Naive thymus-derived CD4-positive, alpha-beta T cell (primary cell): ENCODE data around the gene KCNN4. TPM values are rescaled to one million over a fixed set of nuclear protein-coding genes. Genes with fewer than 3 reads are reported as not detected.

Experiments
- ATAC-seq: fragments of 150-1000 bp; cut with Tn5 transposase; 2 replicates; pipeline ENCODE4 v1.10.0; 2021; ENCODE audit warnings: mild to moderate bottlenecking, moderate library complexity
- CTCF ChIA-PET: fragments of 350-600 bp; sonication (Branson Sonifier 250); formaldehyde crosslinking; loops from one replicate; lab custom pipeline; 2021; ENCODE audit warnings: antibody characterized with exemption; lab: Charles Lee
- POLR2A ChIA-PET: fragments of 350-600 bp; sonication (Branson Sonifier 250); formaldehyde crosslinking; loops from one replicate; lab custom pipeline; 2021; ENCODE audit warnings: antibody characterized with exemption, inconsistent platforms; lab: Charles Lee
- DNase-seq, 9 donors: peaks; one replicate each; pipeline versions ENCODE4 v3.0.0 to v3.0.0-alpha.2; 2020 to 2022; ENCODE audit warnings: mixed read lengths in 1 of 9
- H3K27ac ChIP-seq: one replicate; pipeline ENCODE4 v1.7.0; 2013; ENCODE audit warnings: mild to moderate bottlenecking, low read depth, low read length, moderate library complexity
- H3K27me3 ChIP-seq, 2 donors: one replicate each; pipeline ENCODE4 v1.7.0; 2013; ENCODE audit warnings: low read length in 2 of 2, mild to moderate bottlenecking in 2 of 2, moderate library complexity in 2 of 2; ENCODE audit not compliant: control insufficient read depth in 2 of 2, insufficient read depth in 2 of 2
- H3K36me3 ChIP-seq, 3 experiments: 1 replicate in 2 of 3; 2 replicates in 1 of 3; pipeline ENCODE4 v1.7.0; 2013; ENCODE audit warnings: low read length in 3 of 3, mild to moderate bottlenecking in 3 of 3, moderate library complexity in 1 of 3; ENCODE audit not compliant: insufficient read depth in 3 of 3, control insufficient read depth in 2 of 3
- H3K4me1 ChIP-seq, 2 donors: one replicate each; pipeline ENCODE4 v1.7.0; 2013; ENCODE audit warnings: low read length in 2 of 2, mild to moderate bottlenecking in 2 of 2, moderate library complexity in 1 of 2; ENCODE audit not compliant: control insufficient read depth in 2 of 2, insufficient read depth in 2 of 2
- H3K4me3 ChIP-seq: 2 replicates; pipeline ENCODE4 v1.7.0; 2013; ENCODE audit warnings: mild to moderate bottlenecking, low read length
- H3K9me3 ChIP-seq, 3 experiments: 1 replicate in 2 of 3; 2 replicates in 1 of 3; pipeline ENCODE4 v1.7.0; 2013; ENCODE audit warnings: low read length in 3 of 3; ENCODE audit not compliant: control insufficient read depth in 2 of 3
- H3K27ac Mint-ChIP-seq, 9 donors: one replicate each; pipeline ENCODE4 v1.8.0; 2020 to 2022; ENCODE audit warnings: mixed read lengths in 9 of 9, mild to moderate bottlenecking in 8 of 9, moderate library complexity in 5 of 9, inconsistent platforms in 2 of 9
- H3K27me3 Mint-ChIP-seq, 5 donors: one replicate each; pipeline ENCODE4 v1.8.0; 2021 to 2022; ENCODE audit warnings: mixed read lengths in 5 of 5, mild to moderate bottlenecking in 1 of 5
- H3K36me3 Mint-ChIP-seq, 5 donors: one replicate each; pipeline ENCODE4 v1.8.0; 2020 to 2022; ENCODE audit warnings: mixed read lengths in 5 of 5, mild to moderate bottlenecking in 3 of 5, inconsistent platforms in 1 of 5
- H3K4me1 Mint-ChIP-seq, 7 donors: one replicate each; pipeline ENCODE4 v1.8.0; 2020 to 2022; ENCODE audit warnings: mixed read lengths in 7 of 7, mild to moderate bottlenecking in 3 of 7, inconsistent platforms in 1 of 7
- H3K4me3 Mint-ChIP-seq, 10 donors: one replicate each; pipeline ENCODE4 v1.8.0; 2020 to 2022; ENCODE audit warnings: mild to moderate bottlenecking in 10 of 10, mixed read lengths in 10 of 10, moderate library complexity in 6 of 10, inconsistent platforms in 2 of 10
- H3K9me3 Mint-ChIP-seq, 11 donors: one replicate each; pipeline ENCODE4 v1.8.0; 2020 to 2022; ENCODE audit warnings: mixed read lengths in 11 of 11, mild to moderate bottlenecking in 4 of 11, inconsistent platforms in 1 of 11, moderate library complexity in 1 of 11
- intact Hi-C, 2 donors: fragments of 100-400 bp; cut with micrococcal nuclease; formaldehyde crosslinking; loops; one replicate each; pipeline ENCODE4 v1.15.1; 2023
- polyA plus RNA-seq, 2 donors: library from polyadenylated mRNA; unstranded; fragments of 300-500 nt; fragmentation: Illumina TruSeq; gene quantifications; one replicate each; pipeline ENCODE4 v1.2.3, GENCODE V29; 2021
- total RNA-seq, 6 experiments: library from RNA in 5 of 6; stranded (reverse) in 5 of 6; gene quantifications; 1 replicate in 5 of 6; 2 replicates in 1 of 6; pipeline ENCODE4 v1.2.3 and lab custom pipeline; 2021 to 2026

KCNN4 gene
- total and polyA plus RNA-seq, 7 experiments from 2014 or later, result 8.1 to 53.4 (median 17.3) TPM

DNA sequence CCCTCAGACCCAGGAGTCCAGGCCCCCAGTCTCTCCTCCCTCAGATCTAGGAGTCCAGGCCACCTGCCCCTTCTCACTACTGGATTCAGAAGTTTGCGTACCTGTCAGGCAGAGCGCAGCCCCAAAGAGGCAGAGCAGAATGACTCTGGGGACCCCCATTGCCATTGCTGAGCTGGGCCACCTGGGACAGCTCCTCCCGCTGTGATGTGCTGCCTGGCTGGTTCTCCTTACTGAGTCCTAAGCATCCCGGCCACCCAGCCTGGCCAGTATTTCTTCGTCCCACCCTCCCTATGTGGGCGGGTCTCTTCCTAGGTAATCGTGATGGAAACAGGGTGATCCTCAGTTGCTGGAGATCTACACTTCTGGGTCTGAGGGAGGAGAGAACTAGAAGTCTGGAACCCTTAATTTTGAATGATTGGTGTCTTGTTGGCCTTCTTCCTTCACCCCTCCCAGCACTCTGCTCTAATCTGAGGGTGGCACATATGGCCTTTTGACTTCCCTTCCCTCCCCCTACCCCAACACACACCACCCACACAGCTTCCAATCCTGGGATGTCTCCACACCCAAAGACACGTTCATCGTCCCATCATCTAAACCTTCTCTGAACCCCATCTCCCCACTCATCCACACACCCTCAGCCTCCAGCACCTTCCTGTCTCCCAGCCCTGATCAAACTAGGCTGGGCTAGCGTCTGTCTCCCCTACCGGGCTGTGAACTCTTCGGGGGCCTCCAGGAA lies 21.6 kb upstream of the KCNN4 start, which contains the start of gene LYPD5:
LYPD5 (minus strand) TSS at position 232 of the 736 bp plus-strand sequence; CDS start at position 165, 67 bp downstream.
- H3K27ac Mint-ChIP-seq, result peak within 1 kb of the TSS in 2 of 9 donors; percentile 48 to 50
- peaks cover 0 to 17% (median 13%) of the 10 kb centered on the region in 7 donors for H3K4me1 Mint-ChIP-seq

DNA sequence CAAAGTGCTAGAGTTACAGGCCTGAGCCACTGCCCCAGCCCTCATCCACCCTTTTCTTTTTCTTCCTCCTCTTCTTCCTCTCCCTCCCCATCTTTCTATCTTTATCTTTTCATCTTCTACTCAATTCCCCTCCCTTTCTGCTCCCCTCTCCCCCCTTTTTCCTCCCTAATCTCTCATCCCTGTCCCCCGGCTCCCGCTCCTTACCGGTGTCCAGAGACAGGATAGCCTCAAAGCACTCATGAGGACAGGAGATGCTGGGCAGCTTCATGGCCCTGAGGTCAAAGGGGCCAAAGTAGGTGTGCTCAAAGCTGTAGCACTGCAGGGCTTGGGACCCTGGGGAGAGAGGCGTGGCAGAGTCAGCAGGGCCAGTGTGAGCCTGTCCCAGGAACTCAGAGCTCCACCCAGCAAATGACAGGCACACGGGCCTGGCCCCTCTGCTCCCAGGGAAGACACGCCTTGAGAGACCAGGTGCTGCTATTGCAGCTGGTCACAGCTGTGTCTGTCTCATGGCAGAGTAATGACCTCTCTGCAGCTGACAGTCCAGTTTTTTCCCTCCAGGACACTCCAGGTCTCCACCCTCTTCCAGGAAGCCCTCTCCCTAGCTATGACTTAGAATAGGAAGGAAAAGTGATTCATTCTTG lies 18.8 kb upstream of the KCNN4 start:
- DNase-seq (no peak), ATAC-seq (no peak)
- H3K4me3 Mint-ChIP-seq, result peak overlapping the region; percentile 32 to 86 (median 79)
- Histone ChIP-seq H3K9me3 (no peaks in the 10 kb centered on the region), H3K4me3 (no peak overlapping the region), H3K36me3 (no peaks in the 10 kb centered on the region), H3K27me3 (no peaks in the 10 kb centered on the region), H3K27ac (no peak overlapping the region), H3K4me1 (peaks cover 0 to 7% of the 10 kb centered on the region in 2 donors)
- intact Hi-C loops, result no loop called here
- POLR2A ChIA-PET, result no interaction called here
- peak overlapping the region in 2 of 9 donors; percentile 33 to 48 for H3K27ac Mint-ChIP-seq
- H3K9me3 Mint-ChIP-seq, result peaks cover 0 to 5% (median 0%) of the 10 kb centered on the region in 11 donors
- H3K27me3 Mint-ChIP-seq, result peaks cover 0 to 17% (median 13%) of the 10 kb centered on the region in 5 donors
- CTCF ChIA-PET, result interaction anchor here (0.5 kb wide), 1 partner anchor 208 kb away, joined by 3 read pairs; no protein-coding TSS in a partner anchor
- peaks cover 0 to 19% (median 17%) of the 10 kb centered on the region in 7 donors for H3K4me1 Mint-ChIP-seq
- no peaks in the 10 kb centered on the region for H3K36me3 Mint-ChIP-seq

More for the DNA sequence above, 21.6 kb upstream of the KCNN4 start, which contains the start of gene LYPD5:
- H3K4me3 ChIP-seq, result no peak within 1 kb of the TSS
- no peaks in the 10 kb centered on the region for H3K9me3 ChIP-seq
- intact Hi-C loops, result no loop called here
- no peaks in the 10 kb centered on the region for H3K36me3 ChIP-seq
- Mint-ChIP-seq H3K9me3 (peaks cover 0 to 1% (median 0%) of the 10 kb centered on the region in 11 donors), H3K4me3 (peak within 1 kb of the TSS in 1 of 10 donors; percentile 16), H3K27me3 (peaks cover 0 to 20% (median 6%) of the 10 kb centered on the region in 5 donors), H3K36me3 (no peaks in the 10 kb centered on the region)
- DNase-seq, result no peak
- CTCF ChIA-PET, result no interaction called here
- peaks cover 0 to 7% of the 10 kb centered on the region in 2 donors for H3K4me1 ChIP-seq
- POLR2A ChIA-PET, result no interaction called here
- no peaks in the 10 kb centered on the region for H3K27me3 ChIP-seq
- no peak for ATAC-seq
- H3K27ac ChIP-seq, result no peak within 1 kb of the TSS

DNA sequence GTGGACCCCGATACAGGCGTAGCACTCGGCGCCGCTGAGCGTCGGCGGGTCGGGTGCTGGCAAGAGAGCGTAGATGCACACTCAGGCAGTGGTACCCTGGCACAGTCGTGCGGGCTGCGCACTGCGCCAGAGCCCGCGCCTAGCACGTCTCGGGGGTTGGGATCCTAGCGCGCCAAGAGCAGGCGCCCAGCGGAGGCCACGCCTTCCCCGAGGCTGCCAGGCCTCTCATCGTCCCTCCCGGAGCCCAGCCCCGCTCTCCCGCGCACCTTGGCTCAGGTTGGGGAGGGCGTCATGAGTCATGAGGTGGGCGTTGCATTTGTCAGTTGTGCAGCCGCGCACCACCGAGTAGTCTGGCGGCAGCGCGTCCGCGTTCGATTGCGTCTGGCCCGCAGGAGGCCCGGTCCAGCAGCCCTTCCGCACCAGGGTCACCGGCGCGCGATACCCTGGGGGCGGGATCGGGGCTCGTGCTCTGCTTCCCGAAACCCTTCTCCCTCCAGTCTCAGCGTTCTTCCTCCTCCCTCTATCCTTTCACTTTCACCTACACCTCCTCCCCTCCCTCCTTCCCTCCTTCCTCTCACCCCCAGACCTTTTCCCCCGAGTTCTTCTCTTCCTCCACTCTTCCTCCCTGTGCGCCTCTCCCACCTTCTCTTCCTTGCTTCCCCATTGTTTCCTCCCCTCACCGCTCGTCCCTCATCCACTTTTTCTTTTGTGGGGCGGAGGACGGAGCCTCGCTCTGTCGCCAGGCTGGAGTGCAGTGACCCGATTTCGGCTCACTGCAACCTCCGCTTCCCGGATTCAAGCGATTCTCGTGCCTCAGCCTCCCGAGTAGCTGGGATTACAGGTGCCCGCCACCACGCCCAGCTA lies 18.0 kb upstream of the KCNN4 start:
- CTCF ChIA-PET, result no interaction called here
- H3K27ac ChIP-seq, result peak overlapping the region; percentile 41
- H3K9me3 Mint-ChIP-seq, result peaks cover 0 to 5% (median 0%) of the 10 kb centered on the region in 11 donors
- no peaks in the 10 kb centered on the region for H3K36me3 Mint-ChIP-seq
- H3K27me3 ChIP-seq, result no peaks in the 10 kb centered on the region
- peaks cover 0 to 7% of the 10 kb centered on the region in 2 donors for H3K4me1 ChIP-seq
- H3K27ac Mint-ChIP-seq, result peak overlapping the region in 4 of 9 donors; percentile 14 to 59 (median 44)
- intact Hi-C loops, result no loop called here
- DNase-seq (peak in 3 of 9 donors; percentile 29 to 64 (median 58)), ATAC-seq (peak; percentile 78)
- peak overlapping the region; percentile 48 to 86 (median 79) for H3K4me3 Mint-ChIP-seq
- POLR2A ChIA-PET, result no interaction called here
- peaks cover 0 to 19% (median 17%) of the 10 kb centered on the region in 7 donors for H3K4me1 Mint-ChIP-seq
- H3K4me3 ChIP-seq, result peak overlapping the region; percentile 66
- no peaks in the 10 kb centered on the region for H3K36me3 ChIP-seq
- no peaks in the 10 kb centered on the region for H3K9me3 ChIP-seq
- H3K27me3 Mint-ChIP-seq, result peaks cover 0 to 24% (median 12%) of the 10 kb centered on the region in 5 donors

DNA sequence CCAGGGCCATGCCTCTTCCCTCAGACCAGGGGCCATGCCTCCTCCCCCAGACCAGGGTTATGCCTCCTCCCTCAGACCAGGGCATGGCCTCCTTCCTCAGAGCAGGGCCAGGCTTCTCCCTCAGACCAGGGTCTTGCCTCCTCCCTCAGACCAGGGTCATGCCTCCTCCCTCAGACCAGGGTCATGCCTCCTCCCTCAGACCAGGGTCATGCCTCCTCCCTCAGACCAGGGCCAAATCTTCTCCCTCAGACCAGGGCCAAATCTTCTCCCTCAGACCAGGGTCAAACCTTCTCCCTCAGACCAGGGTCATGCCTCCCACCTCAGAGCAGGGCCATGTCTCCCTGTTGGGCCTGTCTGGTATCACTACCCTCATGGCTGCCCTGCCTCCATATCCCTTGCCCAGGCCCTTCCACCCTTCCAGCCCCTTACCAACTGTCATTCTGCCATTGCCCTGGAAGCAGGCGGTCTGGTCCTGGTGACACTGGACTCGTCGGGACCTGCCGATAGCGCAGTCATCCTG lies 17.3 kb upstream of the KCNN4 start:
- H3K27me3 ChIP-seq, result no peaks in the 10 kb centered on the region
- ATAC-seq, result no peak

DNA sequence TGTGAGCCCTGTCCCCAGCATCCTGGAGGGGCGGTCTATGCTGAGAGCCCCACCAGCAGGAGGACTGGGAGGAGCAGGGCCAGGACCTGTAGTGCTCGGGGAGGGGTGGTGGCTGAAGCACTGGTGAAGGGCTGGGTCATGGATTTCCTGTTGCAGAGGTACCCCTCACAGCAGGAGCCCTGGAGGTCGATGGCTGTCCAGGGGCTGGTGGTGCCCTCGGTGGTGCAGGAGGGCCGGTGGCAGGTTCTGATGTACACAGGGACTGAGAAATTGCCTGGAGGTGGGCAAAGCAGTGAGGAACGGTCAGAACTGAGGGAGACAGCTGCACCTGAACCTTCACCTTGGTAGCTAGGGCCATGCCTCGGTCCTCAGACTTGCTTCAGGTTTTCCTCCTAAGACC lies 16.8 kb upstream of the KCNN4 start:
- H3K4me1 ChIP-seq, result peaks cover 0 to 7% of the 10 kb centered on the region in 2 donors
- peaks cover 0 to 19% (median 17%) of the 10 kb centered on the region in 7 donors for H3K4me1 Mint-ChIP-seq
- H3K36me3 Mint-ChIP-seq, result no peaks in the 10 kb centered on the region
- H3K27me3 Mint-ChIP-seq, result peaks cover 6 to 33% (median 19%) of the 10 kb centered on the region in 5 donors
- H3K9me3 Mint-ChIP-seq, result peaks cover 0 to 5% (median 0%) of the 10 kb centered on the region in 11 donors
- peak overlapping the region in 9 of 10 donors; percentile 16 to 85 (median 55) for H3K4me3 Mint-ChIP-seq
- no peak overlapping the region for H3K27ac Mint-ChIP-seq
- no peaks in the 10 kb centered on the region for H3K27me3 ChIP-seq
- H3K9me3 ChIP-seq, result no peaks in the 10 kb centered on the region
- CTCF ChIA-PET, result interaction anchor here (1.4 kb wide), 1 partner anchor 12 kb away, joined by 3 read pairs; no protein-coding TSS in a partner anchor
- ATAC-seq (no peak), DNase-seq (no peak)
- POLR2A ChIA-PET, result interaction anchor here (0.7 kb wide), 1 partner anchor 52 kb away, joined by 3 read pairs; no protein-coding TSS in a partner anchor
- H3K4me3 ChIP-seq, result no peak overlapping the region
- no peaks in the 10 kb centered on the region for H3K36me3 ChIP-seq
- no peak overlapping the region for H3K27ac ChIP-seq
- intact Hi-C loops, result no loop called here

More for the DNA sequence above, 17.3 kb upstream of the KCNN4 start:
- H3K9me3 ChIP-seq, result no peaks in the 10 kb centered on the region
- peaks cover 0 to 5% (median 0%) of the 10 kb centered on the region in 11 donors for H3K9me3 Mint-ChIP-seq
- H3K27ac Mint-ChIP-seq, result peak overlapping the region in 1 of 9 donors; percentile 14
- no peak for DNase-seq
- ChIA-PET POLR2A (interaction anchor here (0.7 kb wide), 1 partner anchor 52 kb away, joined by 3 read pairs; no protein-coding TSS in a partner anchor), CTCF (no interaction called here)
- H3K27me3 Mint-ChIP-seq, result peaks cover 6 to 31% (median 19%) of the 10 kb centered on the region in 5 donors
- H3K4me3 ChIP-seq, result peak overlapping the region; percentile 66
- peaks cover 0 to 19% (median 17%) of the 10 kb centered on the region in 7 donors for H3K4me1 Mint-ChIP-seq
- intact Hi-C loops, result no loop called here
- H3K4me1 ChIP-seq, result peaks cover 0 to 7% of the 10 kb centered on the region in 2 donors
- no peaks in the 10 kb centered on the region for H3K36me3 Mint-ChIP-seq
- no peak overlapping the region for H3K27ac ChIP-seq
- H3K36me3 ChIP-seq, result no peaks in the 10 kb centered on the region
- H3K4me3 Mint-ChIP-seq, result peak overlapping the region in 8 of 10 donors; percentile 66 to 86 (median 82)
